ENCODE data around the gene RAP1GDS1.
"Not testable (repeated sequence)": the region's sequence is repeated elsewhere in the genome, so short reads cannot be mapped to it uniquely, and the experiment has no call there.

DNA sequence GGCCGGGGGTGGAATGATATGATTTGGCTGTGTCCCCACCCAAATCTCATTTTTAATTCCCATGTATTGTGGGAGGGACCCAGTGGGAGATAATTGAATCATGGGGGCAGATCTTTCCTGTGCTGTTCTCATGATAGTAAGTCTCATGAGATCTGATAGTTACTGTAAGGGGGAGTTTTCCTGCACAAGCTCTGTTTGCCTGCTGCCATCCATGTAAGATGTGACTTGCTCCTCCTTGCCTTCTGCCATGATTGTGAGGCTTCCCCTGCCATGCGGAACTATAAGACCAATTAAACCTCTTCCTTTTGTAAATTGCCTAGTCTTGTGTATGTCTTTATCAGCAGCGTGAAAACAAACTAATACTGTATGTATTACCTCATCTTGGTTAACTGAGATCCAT is 106.8 kb downstream of the RAP1GDS1 start:
- TF ChIP-seq, protein P1, sequence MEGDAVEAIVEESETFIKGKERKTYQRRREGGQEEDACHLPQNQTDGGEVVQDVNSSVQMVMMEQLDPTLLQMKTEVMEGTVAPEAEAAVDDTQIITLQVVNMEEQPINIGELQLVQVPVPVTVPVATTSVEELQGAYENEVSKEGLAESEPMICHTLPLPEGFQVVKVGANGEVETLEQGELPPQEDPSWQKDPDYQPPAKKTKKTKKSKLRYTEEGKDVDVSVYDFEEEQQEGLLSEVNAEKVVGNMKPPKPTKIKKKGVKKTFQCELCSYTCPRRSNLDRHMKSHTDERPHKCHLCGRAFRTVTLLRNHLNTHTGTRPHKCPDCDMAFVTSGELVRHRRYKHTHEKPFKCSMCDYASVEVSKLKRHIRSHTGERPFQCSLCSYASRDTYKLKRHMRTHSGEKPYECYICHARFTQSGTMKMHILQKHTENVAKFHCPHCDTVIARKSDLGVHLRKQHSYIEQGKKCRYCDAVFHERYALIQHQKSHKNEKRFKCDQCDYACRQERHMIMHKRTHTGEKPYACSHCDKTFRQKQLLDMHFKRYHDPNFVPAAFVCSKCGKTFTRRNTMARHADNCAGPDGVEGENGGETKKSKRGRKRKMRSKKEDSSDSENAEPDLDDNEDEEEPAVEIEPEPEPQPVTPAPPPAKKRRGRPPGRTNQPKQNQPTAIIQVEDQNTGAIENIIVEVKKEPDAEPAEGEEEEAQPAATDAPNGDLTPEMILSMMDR (IDR thresholded peaks at IDR 0.05 in 2 of 3, conservative IDR thresholded peaks at IDR 0.05 in 1 of 3; ENCODE audit: borderline replicate concordance in 1 of 3, insufficient read depth in 1 of 3, low read depth in 2 of 3, low read length in 2 of 3): not testable (repeated sequence)
- TF ChIP-seq POLR2AphosphoS5 (IDR thresholded peaks at IDR 0.05; ENCODE audit: low read depth, low read length); POLR2A (IDR thresholded peaks at IDR 0.05; ENCODE audit: borderline replicate concordance, extremely low read depth, insufficient read depth, insufficient read length); CEBPB (IDR thresholded peaks at IDR 0.05; ENCODE audit: low read depth); RAD21 (IDR thresholded peaks at IDR 0.05; ENCODE audit: low read depth); EGR1 (IDR thresholded peaks at IDR 0.05; ENCODE audit: low read depth); ZFX (IDR thresholded peaks at IDR 0.05); JUND (IDR thresholded peaks at IDR 0.05); EZH2phosphoT487 (IDR thresholded peaks at IDR 0.05; ENCODE audit: borderline replicate concordance): not testable (repeated sequence)
- TF ChIP-seq, protein P2, sequence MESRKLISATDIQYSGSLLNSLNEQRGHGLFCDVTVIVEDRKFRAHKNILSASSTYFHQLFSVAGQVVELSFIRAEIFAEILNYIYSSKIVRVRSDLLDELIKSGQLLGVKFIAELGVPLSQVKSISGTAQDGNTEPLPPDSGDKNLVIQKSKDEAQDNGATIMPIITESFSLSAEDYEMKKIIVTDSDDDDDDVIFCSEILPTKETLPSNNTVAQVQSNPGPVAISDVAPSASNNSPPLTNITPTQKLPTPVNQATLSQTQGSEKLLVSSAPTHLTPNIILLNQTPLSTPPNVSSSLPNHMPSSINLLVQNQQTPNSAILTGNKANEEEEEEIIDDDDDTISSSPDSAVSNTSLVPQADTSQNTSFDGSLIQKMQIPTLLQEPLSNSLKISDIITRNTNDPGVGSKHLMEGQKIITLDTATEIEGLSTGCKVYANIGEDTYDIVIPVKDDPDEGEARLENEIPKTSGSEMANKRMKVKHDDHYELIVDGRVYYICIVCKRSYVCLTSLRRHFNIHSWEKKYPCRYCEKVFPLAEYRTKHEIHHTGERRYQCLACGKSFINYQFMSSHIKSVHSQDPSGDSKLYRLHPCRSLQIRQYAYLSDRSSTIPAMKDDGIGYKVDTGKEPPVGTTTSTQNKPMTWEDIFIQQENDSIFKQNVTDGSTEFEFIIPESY (IDR thresholded peaks at IDR 0.05; ENCODE audit: extremely low read depth, insufficient replicate concordance, low read length): not testable (repeated sequence)
- TF ChIP-seq, protein P3, sequence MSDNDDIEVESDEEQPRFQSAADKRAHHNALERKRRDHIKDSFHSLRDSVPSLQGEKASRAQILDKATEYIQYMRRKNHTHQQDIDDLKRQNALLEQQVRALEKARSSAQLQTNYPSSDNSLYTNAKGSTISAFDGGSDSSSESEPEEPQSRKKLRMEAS (IDR thresholded peaks at IDR 0.05): not testable (repeated sequence)
